ENCODE results near the gene POLE4. TPM values are rescaled to one million over a fixed set of nuclear protein-coding genes. Genes with fewer than 3 reads are reported as not detected.

The POLE4 gene, protein sequence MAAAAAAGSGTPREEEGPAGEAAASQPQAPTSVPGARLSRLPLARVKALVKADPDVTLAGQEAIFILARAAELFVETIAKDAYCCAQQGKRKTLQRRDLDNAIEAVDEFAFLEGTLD
- total RNA-seq = 17.7 and 21.1 TPM in 2 replicates

DNA sequence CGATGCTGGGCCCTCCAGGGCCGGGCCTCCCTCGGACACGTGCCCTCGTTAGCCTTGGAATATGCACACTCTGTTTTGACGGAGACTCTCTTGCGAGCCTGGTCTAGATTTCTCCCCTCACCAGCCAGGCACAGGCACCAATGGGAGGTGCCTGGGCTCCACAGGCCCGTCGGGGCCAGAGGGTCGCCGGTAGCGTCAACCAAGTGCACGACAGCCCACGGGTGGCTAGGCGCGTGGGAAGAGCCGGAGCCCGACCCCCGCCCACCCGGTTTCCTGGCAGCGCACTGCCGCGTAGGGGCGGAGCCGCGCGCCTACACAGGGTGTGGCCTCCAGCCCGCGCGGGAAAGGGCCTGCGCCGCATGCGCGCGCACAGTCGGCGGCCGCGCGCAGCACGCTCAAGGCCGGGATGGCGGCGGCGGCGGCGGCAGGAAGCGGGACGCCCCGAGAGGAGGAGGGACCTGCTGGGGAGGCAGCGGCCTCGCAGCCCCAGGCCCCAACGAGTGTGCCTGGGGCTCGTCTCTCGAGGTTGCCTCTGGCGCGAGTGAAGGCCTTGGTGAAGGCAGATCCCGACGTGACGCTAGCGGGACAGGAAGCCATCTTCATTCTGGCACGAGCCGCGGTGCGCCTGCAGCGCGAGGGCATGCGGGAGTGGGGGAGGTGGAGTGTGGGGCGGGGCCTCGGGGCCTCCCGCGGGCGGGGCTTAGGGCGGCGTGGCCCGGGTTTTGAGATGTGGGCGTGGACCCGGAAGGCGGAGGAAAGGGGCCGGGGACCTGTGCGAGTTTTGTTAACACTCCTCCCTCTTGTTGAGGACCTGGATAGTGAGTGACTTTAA is at the start of gene POLE4:
Gene POLE4 (plus strand): TSS at position 370 of the 832 bp plus-strand sequence. CDS start 37 bp downstream, at position 407.
- peak; percentile 70 to 79 for DNase-seq (ENCODE audit: low read depth in 2 of 2)

DNA sequence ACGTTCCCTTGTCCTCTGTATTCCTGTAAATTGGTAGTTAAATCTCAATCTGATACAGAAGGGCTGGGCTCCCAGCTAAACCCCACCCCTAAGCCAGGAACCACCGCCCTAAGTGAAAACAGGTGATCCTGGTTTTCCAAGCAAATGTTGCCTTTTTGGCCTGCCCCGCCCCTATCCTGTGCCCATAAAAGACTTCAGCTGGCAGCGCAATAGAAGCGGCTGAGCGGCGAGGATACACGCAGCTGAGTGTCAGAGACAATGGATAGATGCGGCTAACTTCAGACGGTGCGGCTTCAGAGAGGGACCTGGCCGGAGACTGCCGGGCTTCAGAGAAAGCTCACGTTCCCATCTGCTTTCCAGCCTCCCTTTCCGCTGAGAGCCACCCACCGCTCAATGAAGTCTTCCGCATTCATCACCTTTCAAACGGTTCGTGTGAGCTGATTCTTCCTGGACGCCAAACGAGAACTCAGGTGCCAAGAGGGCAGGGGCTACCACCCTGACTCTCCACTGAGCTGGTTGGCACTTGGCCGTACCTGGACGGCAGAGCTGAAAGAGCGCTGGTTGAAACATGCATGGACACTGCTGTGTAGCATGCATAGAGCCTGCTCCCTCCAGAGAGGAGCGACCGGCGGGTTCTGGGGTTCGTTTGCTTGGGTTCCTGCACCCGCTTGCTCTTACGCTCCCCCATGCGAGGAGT is 49.5 kb upstream of the POLE4 start:
- no peak for DNase-seq (ENCODE audit: low read depth in 2 of 2)

DNA sequence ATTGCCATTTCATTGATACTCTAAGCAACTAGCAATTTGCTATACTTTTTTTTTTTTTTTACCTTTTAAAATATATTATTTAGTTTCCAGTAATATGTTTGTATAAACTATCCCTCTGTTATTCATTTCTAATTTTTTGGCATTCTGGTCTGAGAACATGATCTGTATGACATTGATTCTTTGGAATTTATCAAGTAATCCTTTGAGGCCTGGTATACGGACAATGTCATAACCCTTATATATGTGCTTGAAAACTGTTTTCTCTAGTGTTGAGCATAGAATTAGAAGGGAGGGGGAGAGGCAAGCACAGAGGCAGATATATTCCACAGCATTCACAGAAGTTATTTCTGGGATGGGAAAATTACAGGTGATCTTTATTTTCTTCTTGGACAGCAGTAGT is 48.2 kb upstream of the POLE4 start:
- DNase-seq (ENCODE audit: low read depth in 2 of 2) = no peak

DNA sequence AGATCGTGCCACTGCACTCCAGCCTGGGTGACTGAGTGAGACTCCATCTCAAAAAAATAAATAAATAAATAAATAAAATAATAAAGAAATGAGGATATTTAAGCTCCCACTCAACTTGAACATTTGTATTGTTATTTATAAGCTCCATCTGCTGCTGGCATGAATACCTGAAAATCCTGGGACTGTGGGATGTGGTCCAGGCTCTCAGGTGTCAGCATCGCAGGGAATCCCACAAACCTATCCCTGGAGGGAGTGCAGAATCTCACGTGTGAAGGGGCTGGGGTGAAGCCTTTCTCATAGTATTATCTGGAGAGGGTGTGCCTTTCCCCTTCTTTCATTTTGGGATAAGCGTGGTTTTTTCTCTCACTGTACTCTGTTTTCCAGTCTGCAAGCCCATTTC is 47.4 kb upstream of the POLE4 start:
- no peak for DNase-seq (ENCODE audit: low read depth in 2 of 2)

DNA sequence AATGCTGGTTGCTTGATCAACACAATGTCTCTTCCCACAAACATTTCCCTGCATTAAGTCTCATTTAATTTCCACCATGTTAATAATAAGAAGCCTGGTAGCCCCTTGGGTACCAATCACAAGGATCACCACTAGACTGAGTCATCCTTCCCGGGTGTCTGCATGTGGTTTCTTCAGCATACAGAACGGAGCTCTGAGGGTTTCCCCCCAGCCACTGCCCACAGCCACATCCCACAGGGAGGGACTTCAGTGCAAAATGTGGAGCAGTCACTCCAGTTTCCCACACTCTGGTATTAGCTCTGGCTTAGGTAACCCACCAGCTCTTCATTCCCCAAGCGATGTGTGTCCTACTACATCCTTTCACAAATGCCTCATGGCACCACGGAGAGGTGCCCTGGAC is 42.7 kb upstream of the POLE4 start:
- DNase-seq (ENCODE audit: low read depth in 2 of 2) = no peak

DNA sequence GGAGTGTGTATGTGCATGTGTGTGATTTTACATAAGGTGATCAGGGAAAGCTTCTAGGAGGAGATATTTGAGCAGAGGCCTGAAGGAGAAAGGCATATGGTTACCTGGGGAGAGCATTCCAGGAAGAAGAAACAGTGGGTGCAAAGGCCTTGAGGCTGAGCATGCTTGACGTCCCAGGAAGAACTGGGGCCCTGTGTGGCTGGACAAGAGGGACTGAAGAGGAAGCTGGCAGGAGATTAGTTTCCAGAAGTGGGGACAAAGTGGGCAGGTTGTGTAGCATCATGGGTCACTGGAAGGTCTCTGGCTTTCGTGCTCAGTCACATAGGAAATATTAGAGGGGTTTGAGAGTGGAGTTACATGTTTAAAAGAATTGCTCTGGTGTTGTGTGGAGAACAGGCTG is 42.0 kb upstream of the POLE4 start:
- no peak for DNase-seq (ENCODE audit: low read depth in 2 of 2)

DNA sequence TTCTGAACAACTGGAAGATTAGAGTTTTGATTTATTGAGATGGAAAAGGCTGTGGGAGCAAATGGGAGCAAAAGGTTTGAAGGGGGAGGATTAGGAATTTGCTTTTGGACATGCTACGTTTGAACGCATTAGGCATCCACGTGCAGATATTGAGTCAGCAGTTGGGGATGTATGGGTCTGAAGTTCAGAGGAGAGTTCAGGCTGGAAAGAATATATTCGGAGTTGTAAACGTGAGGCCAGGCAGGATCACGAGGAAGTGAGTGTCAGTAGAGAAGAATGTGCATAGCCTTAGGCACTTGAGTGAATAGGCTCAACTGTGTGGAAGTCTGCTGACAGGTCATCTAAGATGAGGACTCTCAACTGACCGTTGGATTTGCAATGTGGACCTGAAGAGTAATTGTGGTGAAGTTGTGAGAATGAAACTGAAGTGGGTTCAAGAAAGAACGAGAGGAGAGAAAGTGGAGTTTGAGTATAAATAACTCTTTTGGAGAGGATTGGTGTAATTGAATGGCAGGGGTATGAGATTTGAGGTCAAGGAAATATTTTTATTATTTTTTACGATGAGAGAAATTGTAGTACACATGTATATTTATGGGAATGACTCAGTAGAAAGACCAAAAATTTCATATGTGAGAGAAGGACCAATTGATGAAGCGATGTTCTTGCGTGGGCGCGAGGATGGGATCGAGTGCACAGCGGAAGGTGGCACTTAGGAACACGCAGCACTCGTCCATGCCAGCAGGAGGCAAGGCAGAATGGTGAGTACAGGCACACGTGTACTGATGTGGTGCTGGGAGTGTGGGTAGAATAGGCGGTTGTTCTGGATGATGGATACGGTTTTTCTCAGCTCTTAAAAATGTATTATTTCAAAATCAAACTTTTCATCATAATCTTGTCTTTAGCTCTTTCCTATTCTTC is 40.5 kb upstream of the POLE4 start:
- DNase-seq (ENCODE audit: low read depth in 2 of 2) = no peak

DNA sequence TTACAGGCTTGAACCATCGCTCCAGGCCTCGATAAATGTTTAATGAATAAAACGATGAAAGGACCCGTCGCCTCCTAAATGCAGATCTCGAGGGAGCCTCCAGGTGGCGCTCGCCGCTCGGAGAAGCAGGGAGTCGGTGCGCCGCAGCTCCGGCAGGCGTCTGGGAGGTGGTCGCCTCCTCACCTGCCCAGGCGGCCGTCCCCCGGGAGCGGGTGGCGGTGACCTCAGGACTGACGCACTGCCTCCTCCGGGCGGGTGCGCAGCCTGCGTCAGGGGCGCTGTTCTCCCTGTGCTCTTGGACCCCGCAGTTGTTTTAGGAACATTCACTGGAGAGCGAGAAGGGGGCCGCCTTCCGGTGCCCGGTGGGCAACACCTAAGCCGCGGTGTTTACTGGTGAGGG is 38.6 kb upstream of the POLE4 start:
- peak; percentile 20 to 55 for DNase-seq (ENCODE audit: low read depth in 2 of 2)

DNA sequence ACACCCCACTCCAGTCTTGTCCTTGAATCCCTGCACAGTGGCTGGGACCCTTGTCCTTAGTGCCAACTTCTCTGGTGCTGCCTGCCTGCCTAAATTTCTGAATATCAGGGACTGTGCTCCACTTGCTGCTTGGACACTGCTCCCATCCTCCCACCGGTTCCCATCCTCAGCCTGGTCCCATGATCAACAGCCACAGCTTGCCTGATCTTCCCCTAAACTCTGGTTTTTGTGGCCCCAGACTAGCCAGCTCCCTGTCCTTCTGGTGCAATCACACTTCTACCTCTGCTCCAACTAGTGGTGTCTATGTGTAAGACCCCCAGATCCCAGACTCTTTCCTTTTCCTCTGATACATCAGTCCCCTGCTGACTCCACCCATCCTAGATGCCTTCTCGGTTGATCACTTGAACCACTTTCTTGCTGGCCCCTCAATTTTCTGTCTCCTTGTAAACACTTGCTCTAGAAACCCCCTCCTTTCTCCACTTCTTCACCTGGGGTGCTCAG is 37.2 kb upstream of the POLE4 start:
- no peak for DNase-seq (ENCODE audit: low read depth in 2 of 2)

DNA sequence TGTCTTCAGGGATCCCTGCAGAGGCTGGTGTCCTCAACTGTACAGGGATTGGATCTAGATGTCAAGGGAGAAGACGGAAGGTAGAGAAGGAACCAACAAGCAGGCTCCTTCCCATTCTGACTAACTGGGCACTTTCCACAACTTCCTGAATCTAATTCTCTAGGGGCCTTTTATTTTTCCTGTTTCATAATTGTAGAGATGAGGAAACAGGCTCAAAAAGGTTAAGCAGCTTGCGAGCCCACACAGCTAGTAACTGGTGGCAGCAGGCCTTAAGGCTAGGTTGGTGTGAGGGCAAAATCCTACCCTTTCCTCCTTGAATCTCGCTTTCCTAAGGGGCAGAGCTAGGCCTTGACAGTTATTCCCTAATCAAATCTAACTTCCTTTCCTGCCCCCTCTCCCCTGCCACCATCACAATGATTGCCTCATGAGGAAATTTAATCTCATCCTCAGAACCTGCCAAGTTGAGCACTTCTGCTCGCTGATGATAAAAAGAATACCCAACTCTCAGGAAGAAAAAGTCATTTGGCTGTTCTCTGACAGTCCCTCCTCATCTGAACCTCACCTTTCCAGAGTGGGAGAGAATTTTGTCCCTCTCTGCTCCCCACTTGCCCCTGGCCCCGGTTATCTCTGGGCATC is 35.7 kb upstream of the POLE4 start:
- no peak for DNase-seq (ENCODE audit: low read depth in 2 of 2)

DNA sequence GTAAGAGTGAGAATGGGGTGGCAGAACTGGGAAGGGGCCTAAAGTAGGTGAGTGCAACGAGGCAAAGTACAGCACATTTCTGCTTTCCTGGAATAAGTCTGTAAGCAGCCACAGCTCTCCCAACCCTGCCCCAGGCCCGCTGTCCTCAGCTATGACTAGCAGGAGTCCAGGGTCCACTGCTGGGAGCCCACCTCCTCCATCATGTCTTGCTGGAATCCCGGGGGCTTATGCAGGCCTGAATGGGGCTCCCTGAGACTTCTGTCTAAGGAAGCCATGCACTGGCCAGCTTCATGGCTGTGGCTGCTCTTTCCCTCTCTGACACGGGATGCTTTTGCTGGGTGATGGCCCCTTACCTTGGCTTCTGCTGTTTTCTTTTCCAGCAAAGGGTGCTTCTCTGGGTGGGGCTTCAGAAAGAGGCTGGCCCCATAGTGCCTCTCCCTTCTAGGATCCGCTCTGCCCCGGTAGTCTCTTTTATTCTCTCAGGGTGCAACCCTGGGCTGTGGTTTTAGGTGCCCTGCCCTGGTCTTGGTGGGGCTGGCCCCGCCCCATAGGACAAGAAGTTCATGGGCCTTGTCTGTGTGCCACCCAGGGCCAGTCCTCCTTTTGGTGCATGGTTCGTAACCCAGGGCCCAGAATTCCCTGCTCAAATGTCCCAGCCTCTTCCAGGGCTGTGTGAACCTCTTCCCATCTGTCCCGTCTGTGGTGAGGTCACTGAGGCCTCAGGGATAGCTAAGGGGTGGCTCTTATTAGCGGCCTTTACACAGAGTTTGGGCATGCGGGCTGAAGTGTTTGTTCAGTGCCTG is 33.8 kb upstream of the POLE4 start:
- no peak for DNase-seq (ENCODE audit: low read depth in 2 of 2)

DNA sequence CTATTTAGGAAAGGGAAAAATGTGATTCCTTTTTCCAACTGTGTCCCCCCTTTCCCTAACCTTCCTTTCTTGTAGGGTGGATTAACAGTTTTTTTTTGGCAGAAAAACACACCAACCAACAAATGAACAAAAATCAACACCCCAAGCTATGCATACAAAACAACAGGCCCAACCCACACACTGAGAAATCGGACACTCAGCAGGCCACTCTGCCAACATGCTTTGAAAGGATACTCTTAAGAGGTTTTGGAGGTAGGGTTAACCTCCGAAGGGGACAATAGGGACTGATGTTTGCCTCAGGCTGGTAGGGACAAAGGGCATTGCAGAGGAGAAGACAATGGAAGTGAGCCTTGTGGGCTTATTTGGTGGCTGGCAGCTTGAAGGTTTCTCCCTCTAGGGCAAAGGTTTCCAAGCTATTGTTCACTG is 33.1 kb upstream of the POLE4 start:
- DNase-seq (ENCODE audit: low read depth in 2 of 2) = no peak

DNA sequence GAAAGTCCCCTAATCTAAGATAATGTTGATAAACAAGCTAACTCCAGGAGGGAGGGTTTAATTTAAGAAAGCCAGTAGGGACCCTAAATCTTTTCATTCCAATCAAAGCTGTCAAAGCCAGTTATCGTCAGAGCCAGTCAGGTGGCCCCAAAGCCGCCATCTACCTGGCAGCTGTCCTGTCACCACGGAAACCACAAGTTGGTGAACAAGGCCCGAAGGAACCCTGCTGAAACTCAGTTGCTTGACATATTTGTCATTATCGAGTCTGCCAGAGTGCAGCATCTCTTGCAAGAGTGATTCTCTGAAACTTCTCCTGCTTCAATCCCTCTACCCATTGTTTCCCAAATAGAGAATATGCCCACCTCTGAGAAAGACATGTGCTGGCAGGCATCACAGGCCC is 30.8 kb upstream of the POLE4 start:
- no peak for DNase-seq (ENCODE audit: low read depth in 2 of 2)

DNA sequence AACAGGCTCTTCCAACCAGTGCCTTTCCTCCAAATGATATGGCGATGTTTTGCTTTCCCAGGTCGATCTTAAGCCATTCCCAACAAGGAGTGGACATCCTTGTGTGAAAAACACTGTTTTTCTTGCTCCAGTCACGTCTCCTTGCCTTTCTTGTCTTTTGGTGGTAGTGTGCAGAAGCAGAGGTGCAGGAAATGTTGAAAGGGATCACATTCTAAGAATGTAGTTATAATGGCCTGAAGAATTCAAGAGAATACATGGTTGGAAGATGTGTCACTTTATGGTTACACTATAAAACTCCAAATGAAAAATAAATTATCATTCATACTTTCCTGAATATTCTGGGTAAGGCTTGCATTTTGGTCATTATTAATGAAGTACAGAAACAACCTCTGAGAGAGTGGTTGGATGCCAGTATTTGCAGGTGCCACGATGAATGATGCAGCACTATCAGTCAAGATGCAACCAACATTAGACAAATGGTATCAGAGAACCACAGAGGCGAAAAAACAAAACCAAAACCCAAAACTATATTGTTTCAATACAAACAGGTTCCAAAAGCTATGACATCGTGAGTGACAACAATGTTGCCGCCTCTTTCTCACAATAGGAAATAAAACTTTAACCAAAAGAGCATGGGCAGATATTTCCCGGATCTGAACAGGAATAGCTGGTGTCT is 27.5 kb upstream of the POLE4 start:
- no peak for DNase-seq (ENCODE audit: low read depth in 2 of 2)

DNA sequence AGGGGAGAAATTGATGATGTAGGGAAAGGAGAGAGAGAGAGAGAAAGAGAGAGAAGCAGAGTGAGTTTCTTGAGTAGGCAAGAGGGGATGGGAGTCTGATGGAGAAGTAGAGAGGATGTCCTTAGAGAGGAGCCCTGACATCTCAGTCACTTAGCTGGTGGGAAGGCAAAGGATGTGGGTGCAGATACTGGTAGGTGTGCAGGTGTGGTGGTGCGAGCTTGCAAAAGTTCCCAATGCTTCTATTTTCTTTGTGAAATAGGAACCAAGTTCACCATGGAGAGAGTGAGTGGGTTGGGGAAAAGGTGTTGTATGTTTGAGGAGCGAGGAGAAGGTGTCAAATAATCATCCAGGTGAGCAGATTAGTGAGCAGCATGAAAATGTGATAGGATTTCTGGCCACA is 26.5 kb upstream of the POLE4 start:
- DNase-seq (ENCODE audit: low read depth in 2 of 2) = no peak

DNA sequence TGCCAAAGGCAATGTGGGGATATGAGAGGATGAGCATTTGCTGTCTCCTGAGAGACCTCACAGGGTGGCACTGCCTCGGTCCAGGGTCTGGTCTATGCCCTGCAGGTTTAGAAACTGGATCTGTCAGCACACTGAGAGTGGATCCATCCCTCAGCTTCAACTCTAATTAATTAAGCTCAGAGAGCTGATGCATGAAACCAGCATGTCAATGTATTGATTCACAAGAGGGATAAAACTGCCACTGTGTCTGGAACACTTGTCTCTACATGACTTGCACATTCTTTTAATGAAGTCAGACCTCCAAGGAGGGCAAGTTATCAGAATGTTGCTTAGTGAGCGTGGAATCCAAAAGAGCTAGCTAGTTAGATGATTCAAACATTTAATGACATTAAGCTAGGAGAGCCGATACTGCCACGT is 22.5 kb upstream of the POLE4 start:
- no peak for DNase-seq (ENCODE audit: low read depth in 2 of 2)

DNA sequence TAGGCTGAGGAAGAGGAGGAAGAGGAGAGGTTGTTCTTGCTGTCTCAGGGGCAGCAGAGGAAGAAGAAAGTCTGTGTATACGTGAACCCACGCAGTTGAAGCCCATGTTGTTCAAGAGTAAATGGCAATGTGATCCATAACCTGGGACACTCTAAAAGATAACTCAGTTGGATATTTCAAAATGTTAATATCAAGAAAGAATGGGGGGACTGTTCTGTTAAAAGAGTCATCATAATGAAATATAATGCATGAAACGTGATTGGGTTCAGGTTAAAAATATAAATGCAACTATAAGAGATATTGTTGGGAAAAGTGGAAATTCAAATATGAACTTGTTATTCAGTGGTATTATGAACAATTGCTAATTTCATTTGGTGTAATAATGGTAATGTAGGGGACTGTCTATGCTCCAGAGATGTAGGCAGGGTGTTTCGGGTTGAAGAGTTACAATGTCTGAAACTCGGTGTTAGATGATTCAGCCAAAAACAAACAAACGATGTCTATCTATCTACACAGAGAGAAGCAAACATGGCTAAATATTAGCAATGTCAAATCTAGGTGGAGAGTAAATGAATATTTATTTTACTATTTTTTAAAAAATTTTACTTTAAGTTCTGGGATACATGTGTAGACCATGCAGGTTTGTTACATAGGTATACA is 21.1 kb upstream of the POLE4 start:
- DNase-seq (ENCODE audit: low read depth in 2 of 2) = no peak

DNA sequence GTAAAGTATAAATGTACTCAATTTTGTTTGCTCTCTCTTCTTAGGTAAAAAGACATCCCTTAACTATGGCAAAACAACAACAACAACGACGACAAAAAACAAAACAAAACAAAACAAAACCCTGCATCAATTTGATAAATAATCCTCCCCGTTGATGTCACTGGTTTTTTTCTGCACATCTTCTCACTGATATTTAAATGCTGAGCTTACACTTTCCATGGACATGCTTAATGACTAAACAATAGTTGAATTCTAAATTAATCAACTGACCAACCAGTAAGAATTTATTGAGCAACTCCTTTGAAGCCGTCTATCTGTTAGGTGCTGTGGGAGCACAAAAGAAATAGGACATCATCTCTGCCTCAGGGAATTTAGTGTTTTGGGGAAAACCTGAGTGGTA is 20.2 kb upstream of the POLE4 start:
- no peak for DNase-seq (ENCODE audit: low read depth in 2 of 2)
